Gastrocnemius medialis (tissue), 4 donors: ENCODE results near the gene CXorf65.

Experiments
- CTCF ChIP-seq, 5 experiments: fragments of 450-650 bp in 3 of 5; fragments of 200-600 bp in 2 of 5; sonication (generic) in 2 of 5; IDR thresholded peaks in 4 of 5; conservative IDR thresholded peaks in 1 of 5; 1 replicate in 4 of 5; 2 replicates in 1 of 5; pipeline ENCODE4 v1.5.1; 2016 to 2019; ENCODE audit warnings: antibody characterized with exemption in 5 of 5, mild to moderate bottlenecking in 3 of 5, moderate library complexity in 3 of 5
- POLR2A ChIP-seq, 2 donors: fragments of 450-650 bp; IDR thresholded peaks; one replicate each; pipeline ENCODE4 v1.6.1; 2017; ENCODE audit warnings: antibody characterized with exemption in 2 of 2, mild to moderate bottlenecking in 2 of 2, moderate library complexity in 2 of 2

DNA sequence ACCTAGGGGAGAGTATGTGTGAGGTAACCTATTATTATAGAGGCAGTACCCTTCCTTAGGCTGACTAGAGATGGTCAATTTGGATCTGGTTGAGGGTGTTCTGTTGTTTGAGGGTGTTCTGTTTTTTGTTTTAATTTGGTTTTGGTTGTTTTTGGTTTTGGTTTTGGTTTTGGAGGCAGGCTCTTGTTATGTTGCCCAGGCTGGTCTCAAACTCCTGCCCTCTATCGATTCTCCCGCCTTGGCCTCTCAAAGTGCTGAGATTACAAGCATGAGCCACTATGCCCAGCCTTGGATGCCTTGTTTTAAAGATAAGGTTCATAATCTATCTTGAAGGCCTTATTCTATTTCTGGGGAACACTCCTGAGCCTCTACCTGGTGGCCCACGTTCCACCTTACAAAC, 912 bp downstream of the CXorf65 start:
- TF ChIP-seq CTCF (IDR thresholded peaks at IDR 0.05 in 4 of 5, conservative IDR thresholded peaks at IDR 0.05 in 1 of 5) (no peak), POLR2A (IDR thresholded peaks at IDR 0.05) (no peak)
